ENCODE data around the gene WDR17. TPM values are rescaled to one million over a fixed set of nuclear protein-coding genes. Genes with fewer than 3 reads are reported as not detected.

The WDR17 gene
- total and polyA plus RNA-seq, 2 donors (not counting 3 experiments of a cell fraction or from before 2014, with no cell fraction given) = 0.07 to 0.42 TPM

- H3K9me3 ChIP-seq (replicated peaks; ENCODE audit: control insufficient read depth, insufficient read depth, low read length) = no peaks in the 10 kb centered on the region
- ChIA-PET CTCF (no interaction called here), POLR2A (no interaction called here)
- dilution Hi-C loops (cut with MboI; ENCODE audit: extremely low pct_ligation_motif_present, low sequenced_read_pairs) = no loop called here
- intact Hi-C loops (cut with micrococcal nuclease) = no loop called here
- no peak for TF ChIP-seq MAX (IDR thresholded peaks at IDR 0.05; ENCODE audit: insufficient read depth, insufficient read length)
- no peak for TF ChIP-seq CTCF (IDR thresholded peaks at IDR 0.05; ENCODE audit: extremely low read depth in 1 of 2, insufficient read depth in 1 of 2, low read depth in 1 of 2, low read length in 2 of 2)
- H3K4me1 ChIP-seq (ENCODE audit: control insufficient read depth, extremely low read depth, insufficient read depth, low read length) = no peaks in the 10 kb centered on the region
- DNase-seq (ENCODE audit: low read depth, low spot score) = no peak
- no peaks in the 10 kb centered on the region for H3K36me3 ChIP-seq (ENCODE audit: control insufficient read depth in 2 of 2, extremely low read depth in 1 of 2, insufficient read depth in 2 of 2, low read length in 2 of 2)
- FAIRE-seq = no peak
- no TSS peak for BruUV-seq (replicated peaks)
- no peak overlapping the region for H2AFZ ChIP-seq (ENCODE audit: low read depth, low read length)
- no peak overlapping the region for H3K9ac ChIP-seq (replicated peaks; ENCODE audit: extremely low read depth, insufficient read depth, low read length)
- H3K4me3 ChIP-seq (replicated peaks in 1 of 3; ENCODE audit: insufficient read depth in 1 of 3, low read depth in 1 of 3, low read length in 3 of 3) = no peak overlapping the region
- H4K20me1 ChIP-seq (replicated peaks; ENCODE audit: control insufficient read depth, extremely low read depth, insufficient read depth, low read length) = no peaks in the 10 kb centered on the region
- no peaks in the 10 kb centered on the region for H3K27me3 ChIP-seq (ENCODE audit: control insufficient read depth in 2 of 2, insufficient read depth in 2 of 2, low read length in 2 of 2)
- H3K79me2 ChIP-seq (ENCODE audit: control insufficient read depth, insufficient read depth, low read length) = no peaks in the 10 kb centered on the region
- H3K4me2 ChIP-seq (ENCODE audit: insufficient read depth, low read length) = no peak overlapping the region
- no peaks in the 10 kb centered on the region for H3K9me1 ChIP-seq (replicated peaks; ENCODE audit: control insufficient read depth, extremely low read depth, insufficient read depth, low read length)
- no peak overlapping the region for H3K27ac ChIP-seq (ENCODE audit: insufficient read depth, low read depth, low read length)
Observed at GRCh38 chr4:176031922-176032321, 33.7 kb upstream of the WDR17 start.

GRCh38 chr4:176032454-176032853 lies 33.2 kb upstream of the WDR17 start:
- Histone ChIP-seq H3K9ac (replicated peaks; ENCODE audit: extremely low read depth, insufficient read depth, low read length) (no peak overlapping the region), H3K27me3 (ENCODE audit: control insufficient read depth in 2 of 2, insufficient read depth in 2 of 2, low read length in 2 of 2) (no peaks in the 10 kb centered on the region), H3K4me1 (ENCODE audit: control insufficient read depth, extremely low read depth, insufficient read depth, low read length) (no peaks in the 10 kb centered on the region), H3K4me2 (ENCODE audit: insufficient read depth, low read length) (no peak overlapping the region), H3K36me3 (ENCODE audit: control insufficient read depth in 2 of 2, extremely low read depth in 1 of 2, insufficient read depth in 2 of 2, low read length in 2 of 2) (no peaks in the 10 kb centered on the region), H2AFZ (ENCODE audit: low read depth, low read length) (no peak overlapping the region), H3K27ac (ENCODE audit: insufficient read depth, low read depth, low read length) (no peak overlapping the region), H3K9me3 (replicated peaks; ENCODE audit: control insufficient read depth, insufficient read depth, low read length) (no peaks in the 10 kb centered on the region), H3K4me3 (replicated peaks in 1 of 3; ENCODE audit: insufficient read depth in 1 of 3, low read depth in 1 of 3, low read length in 3 of 3) (no peak overlapping the region), H3K79me2 (ENCODE audit: control insufficient read depth, insufficient read depth, low read length) (no peaks in the 10 kb centered on the region), H4K20me1 (replicated peaks; ENCODE audit: control insufficient read depth, extremely low read depth, insufficient read depth, low read length) (no peaks in the 10 kb centered on the region), H3K9me1 (replicated peaks; ENCODE audit: control insufficient read depth, extremely low read depth, insufficient read depth, low read length) (no peaks in the 10 kb centered on the region)
- ChIA-PET POLR2A (no interaction called here), CTCF (no interaction called here)
- DNase-seq (ENCODE audit: low read depth, low spot score) = no peak
- no peak for FAIRE-seq
- no TSS peak for BruUV-seq (replicated peaks)
- intact Hi-C loops (cut with micrococcal nuclease) = no loop called here
- TF ChIP-seq GATA2 (IDR thresholded peaks at IDR 0.05; ENCODE audit: insufficient read depth, insufficient read length, low read depth, low read length) (no peak), POLR2AphosphoS5 (IDR thresholded peaks at IDR 0.05; ENCODE audit: insufficient read depth, low read depth, low read length) (no peak), JUN (IDR thresholded peaks at IDR 0.05; ENCODE audit: borderline replicate concordance, insufficient read depth, insufficient read length, low read depth) (no peak), POLR2A (IDR thresholded peaks at IDR 0.05; ENCODE audit: low read depth, low read length) (no peak), MYC (IDR thresholded peaks at IDR 0.05; ENCODE audit: low read depth, low read length) (no peak), FOS (IDR thresholded peaks at IDR 0.05; ENCODE audit: borderline replicate concordance, insufficient read depth, low read length) (no peak), EZH2 (IDR thresholded peaks at IDR 0.05; ENCODE audit: borderline replicate concordance, low read depth, low read length, severe bottlenecking) (no peak), MAX (IDR thresholded peaks at IDR 0.05; ENCODE audit: insufficient read depth, insufficient read length) (no peak), CTCF (IDR thresholded peaks at IDR 0.05; ENCODE audit: extremely low read depth in 1 of 2, insufficient read depth in 1 of 2, low read depth in 1 of 2, low read length in 2 of 2) (no peak)
- dilution Hi-C loops (cut with MboI; ENCODE audit: extremely low pct_ligation_motif_present, low sequenced_read_pairs) = no loop called here

Data from endothelial cell of umbilical vein (primary cell).